Transverse colon (tissue), 4 donors: ENCODE measurements around the gene RPP30. TPM values are rescaled to one million over a fixed set of nuclear protein-coding genes. Genes with fewer than 3 reads are reported as not detected.

Experiments
- DNase-seq: peaks from one replicate; pipeline ENCODE4 v3.0.0-alpha.2; 2019
- H3K27ac ChIP-seq, 4 donors: fragments of 200-600 bp; sonication (generic); 2 replicates each; pipeline ENCODE4 v1.5.1; 2016 to 2018; ENCODE audit warnings: inconsistent platforms in 4 of 4
- H3K27me3 ChIP-seq: fragments of 200-600 bp; sonication (generic); 2 replicates; pipeline ENCODE4 v1.5.1; 2017; ENCODE audit warnings: inconsistent platforms
- H3K36me3 ChIP-seq, 4 donors: fragments of 200-600 bp; sonication (generic); 2 replicates each; pipeline ENCODE4 v1.5.1; 2017 to 2019; ENCODE audit warnings: inconsistent platforms in 4 of 4
- H3K4me1 ChIP-seq, 4 donors: fragments of 200-600 bp; sonication (generic); 2 replicates each; pipeline ENCODE4 v1.5.1; 2017 to 2020; ENCODE audit warnings: inconsistent platforms in 4 of 4
- H3K4me3 ChIP-seq, 4 donors: fragments of 200-600 bp; sonication (generic); 1 replicate in 1 of 4; 2 replicates in 3 of 4; pipeline versions ENCODE4 v1.5.1 to v1.6.1; 2017 to 2019; ENCODE audit warnings: inconsistent platforms in 4 of 4
- H3K9me3 ChIP-seq, 2 donors: fragments of 200-600 bp; sonication (generic); 2 replicates each; pipeline ENCODE4 v1.5.1; 2017 to 2019; ENCODE audit warnings: inconsistent platforms in 2 of 2
- CTCF ChIP-seq, 5 experiments: fragments of 200-600 bp in 3 of 5; fragments of 450-650 bp in 2 of 5; sonication (generic) in 3 of 5; IDR thresholded peaks; 1 replicate in 2 of 5; 2 replicates in 3 of 5; pipeline ENCODE4 v1.5.1; 2016 to 2017; ENCODE audit warnings: antibody characterized with exemption in 5 of 5, inconsistent platforms in 3 of 5, mild to moderate bottlenecking in 2 of 5, moderate library complexity in 1 of 5
- EP300 ChIP-seq: sonication (generic); formaldehyde crosslinking; IDR thresholded peaks from one replicate; pipeline ENCODE4 v1.6.1; 2017; ENCODE audit warnings: antibody characterized with exemption, low read depth
- POLR2A ChIP-seq: fragments of 450-650 bp; IDR thresholded peaks from one replicate; pipeline ENCODE4 v1.6.1; 2016; ENCODE audit warnings: antibody characterized with exemption, mild to moderate bottlenecking, moderate library complexity
- POLR2AphosphoS5 ChIP-seq, 3 donors: sonication (generic); formaldehyde crosslinking; IDR thresholded peaks; one replicate each; pipeline ENCODE4 v1.6.1; 2016; ENCODE audit warnings: antibody characterized with exemption in 3 of 3
- WGBS, 2 donors: methylation state at CpG; one replicate each; pipeline ENCODE4 v1.1.5; 2018; ENCODE audit warnings: low coverage in 1 of 2; 5-methylcytosine and 5-hydroxymethylcytosine counted together
- in situ Hi-C, 4 donors: fragments of 200-750 bp; cut with MboI; loops; one replicate each; pipeline versions ENCODE4 v1.15.0 to v1.15.1; 2017; ENCODE audit warnings: low sequenced_read_pairs in 3 of 4, low pct_ligation_motif_present in 1 of 4, low pct_unique_long_range_greater_than_20kb in 1 of 4
- intact Hi-C: fragments of 100-400 bp; cut with DNase I; formaldehyde crosslinking; loops from one replicate; pipeline ENCODE4 v1.15.1; 2023; ENCODE audit warnings: low total_unique reads
- total RNA-seq, 4 donors: library from RNA; depleted of rRNA; stranded (reverse); fragments of >200 nt; gene quantifications; one replicate each; pipeline ENCODE4 v1.1.0, GENCODE V29; 2016

Gene RPP30
- total RNA-seq, 4 donors from 2014 or later, result 4.6 to 48.3 (median 18.7) TPM

DNA sequence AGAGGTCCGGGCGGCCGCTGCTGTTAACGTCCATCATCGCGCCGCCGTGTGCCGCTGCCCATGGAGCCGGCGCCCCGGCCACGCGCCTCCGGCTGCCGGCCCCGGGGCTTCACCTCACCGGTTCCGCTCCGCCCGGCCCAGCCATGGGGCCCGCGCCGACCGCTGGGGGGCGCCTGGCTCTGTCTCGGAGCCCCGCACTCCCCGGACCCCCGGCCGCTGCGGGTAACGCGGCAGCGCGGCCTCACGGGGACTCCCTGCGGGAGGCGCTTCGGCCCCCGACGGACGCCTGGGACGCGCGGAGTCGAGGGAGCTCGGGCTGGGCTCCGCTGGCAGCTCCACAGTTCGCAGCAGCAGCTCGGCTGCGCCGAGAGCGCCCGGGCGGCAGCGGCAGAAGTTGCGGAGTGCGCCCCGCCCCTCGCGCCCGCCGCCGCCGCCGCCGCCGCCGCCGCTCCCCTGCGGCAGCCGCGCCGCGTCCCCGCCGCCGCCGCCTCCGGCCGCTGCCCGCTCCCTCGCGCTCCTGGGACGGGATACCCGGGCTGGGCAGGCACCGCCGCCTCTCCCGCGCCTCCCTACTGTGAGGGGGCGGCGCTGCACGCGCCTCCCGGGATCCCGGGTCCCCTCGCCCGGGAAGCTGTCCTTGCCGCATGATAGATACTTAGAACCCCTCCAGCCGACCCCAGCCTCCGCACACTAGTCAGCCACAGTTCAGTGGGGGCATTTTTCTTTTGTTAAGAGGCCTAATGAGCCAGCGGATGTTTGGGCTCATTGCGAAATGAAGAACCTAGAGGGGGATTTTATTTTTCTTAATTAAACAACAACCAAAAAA, 13.9 kb upstream of the RPP30 start, which contains the start of gene HTR7:
HTR7 (minus strand) TSS at position 405 of the 826 bp plus-strand sequence; CDS start at position 37, 368 bp downstream.
- Histone ChIP-seq H3K4me1 (peaks cover 3 to 13% (median 10%) of the 10 kb centered on the region in 4 donors), H3K27me3 (peaks cover 81% of the 10 kb centered on the region), H3K36me3 (no peaks in the 10 kb centered on the region), H3K4me3 (peak within 1 kb of the TSS; percentile 59 to 85 (median 64)), H3K27ac (peak within 1 kb of the TSS; percentile 43 to 74 (median 58)), H3K9me3 (no peaks in the 10 kb centered on the region)
- intact Hi-C loops, result no loop called here
- DNase-seq, result peak; percentile 57
- in situ Hi-C loops, result loop anchor here in 1 of 4 donors (25.0 kb wide), 1 partner anchor 1046 kb away; no protein-coding TSS in a partner anchor
- WGBS, 2 donors, result 4% methylated on average over 33 of the region's 104 CpGs; no CpG with 5 or more reads in 1 of the 2 donors
- TF ChIP-seq POLR2A (no peak), CTCF (IDR thresholded peaks at IDR 0.05) (peak in 4 of 5 experiments; percentile 32 to 60 (median 46))

GRCh38 chr10:90858461-90858968, 13.3 kb upstream of the RPP30 start:
- WGBS, 2 donors, result 26 to 33% methylated on average over 9 to 10 of the region's 10 CpGs
- in situ Hi-C loops, result loop anchor here in 1 of 4 donors (25.0 kb wide), 1 partner anchor 1046 kb away; no protein-coding TSS in a partner anchor
- peak overlapping the region; percentile 32 to 85 (median 60) for H3K4me3 ChIP-seq
- H3K36me3 ChIP-seq, result no peaks in the 10 kb centered on the region
- peak overlapping the region in 3 of 4 donors; percentile 57 to 74 (median 57) for H3K27ac ChIP-seq
- H3K9me3 ChIP-seq, result no peaks in the 10 kb centered on the region
- peaks cover 78% of the 10 kb centered on the region for H3K27me3 ChIP-seq
- TF ChIP-seq POLR2AphosphoS5 (IDR thresholded peaks at IDR 0.05), result no peak
- TF ChIP-seq EP300, result no peak
- no peak for TF ChIP-seq POLR2A
- TF ChIP-seq CTCF (IDR thresholded peaks at IDR 0.05), result no peak
- H3K4me1 ChIP-seq, result peaks cover 3 to 13% (median 10%) of the 10 kb centered on the region in 4 donors
- intact Hi-C loops, result no loop called here
- DNase-seq, result no peak

DNA sequence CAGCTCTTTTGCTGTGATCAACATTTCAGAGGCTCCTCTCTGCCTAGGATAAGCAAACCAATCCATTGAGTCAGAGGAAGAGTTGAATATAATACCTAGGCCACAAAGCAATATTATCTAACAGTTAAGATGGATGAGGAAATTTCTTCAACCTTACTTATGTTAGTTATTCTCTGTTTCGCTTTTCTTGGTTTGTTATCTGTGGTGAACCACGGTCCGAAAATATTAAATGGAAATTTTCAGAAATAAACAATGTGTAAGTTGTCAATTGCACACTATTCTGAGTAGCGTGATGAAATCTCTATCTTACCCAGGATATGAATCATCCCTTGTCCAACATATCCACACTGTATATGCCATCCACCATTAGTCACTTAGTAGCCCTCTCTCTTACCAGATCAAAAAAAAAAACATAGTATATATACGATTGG, 12.4 kb upstream of the RPP30 start:
- Histone ChIP-seq H3K4me1 (peaks cover 3 to 13% (median 10%) of the 10 kb centered on the region in 4 donors), H3K9me3 (no peaks in the 10 kb centered on the region), H3K27me3 (peaks cover 78% of the 10 kb centered on the region), H3K36me3 (no peaks in the 10 kb centered on the region), H3K27ac (no peak overlapping the region), H3K4me3 (no peak overlapping the region)
- in situ Hi-C loops, result loop anchor here in 1 of 4 donors (25.0 kb wide), 1 partner anchor 1047 kb away; no protein-coding TSS in a partner anchor
- WGBS, 2 donors, result 63 to 66% methylated on average over 5 of the region's 5 CpGs
- TF ChIP-seq CTCF (IDR thresholded peaks at IDR 0.05) (no peak), EP300 (no peak), POLR2AphosphoS5 (IDR thresholded peaks at IDR 0.05) (no peak), POLR2A (no peak)
- intact Hi-C loops, result no loop called here
- no peak for DNase-seq

- Histone ChIP-seq H3K27me3 (peaks cover 65% of the 10 kb centered on the region), H3K27ac (no peak overlapping the region), H3K9me3 (no peaks in the 10 kb centered on the region), H3K36me3 (no peaks in the 10 kb centered on the region), H3K4me1 (peaks cover 3 to 13% (median 10%) of the 10 kb centered on the region in 4 donors), H3K4me3 (no peak overlapping the region)
- intact Hi-C loops (no loop called here), in situ Hi-C loops (loop anchor here in 1 of 4 donors (25.0 kb wide), 1 partner anchor 1048 kb away; no protein-coding TSS in a partner anchor)
- DNase-seq, result no peak
- TF ChIP-seq POLR2AphosphoS5 (IDR thresholded peaks at IDR 0.05), result no peak
- TF ChIP-seq EP300, result no peak
- no peak for TF ChIP-seq POLR2A
- no peak for TF ChIP-seq CTCF (IDR thresholded peaks at IDR 0.05)
- WGBS, 2 donors, result 50 to 63% methylated on average over 1 of the region's 1 CpG
These were observed 11.0 kb upstream of the RPP30 start for GRCh38 chr10:90860790-90861189.
